Small intestine (tissue), 4 donors: ENCODE data around the gene CTAG1B. TPM values are rescaled to one million over a fixed set of nuclear protein-coding genes. Genes with fewer than 3 reads are reported as not detected.

Experiments
- polyA plus RNA-seq, 4 donors: library from polyadenylated mRNA; stranded (reverse) in 3 of 4; unstranded in 1 of 4; fragments of 200-250 nt in 3 of 4; fragments of 120-200 nt in 1 of 4; gene quantifications; one replicate each; pipeline versions ENCODE4 v1.2.1 to v1.2.3, GENCODE V29; 2013
- donor health status: healthy with polysubstance abuse.
- donor health status: Bipolar disorder and iron deficiency.
- donor health status: healthy.

CTAG1B gene
- polyA plus RNA-seq, 4 donors, result not detected

Other genes with a start within 250 kb of the CTAG1B start
- 100 to 1,000 TPM in 1 of 4 donors, 10 to 100 TPM in 3; 19.2 to 251 (median 73.8) TPM for gene FLNA, start 244.6 kb downstream of the CTAG1B start, polyA plus RNA-seq
- gene EMD, start 240.0 kb downstream of the CTAG1B start, polyA plus RNA-seq, result 10 to 100 TPM; 37.6 to 82.3 (median 55.6) TPM
- 1,000 to 10,000 TPM; 3,043 to 5,653 (median 5,166) TPM for gene RPL10, start 220.9 kb downstream of the CTAG1B start, polyA plus RNA-seq
- gene DNASE1L1, start 210.0 kb downstream of the CTAG1B start, polyA plus RNA-seq, result 10 to 100 TPM; 17.0 to 27.4 (median 21.7) TPM
- gene TAFAZZIN, start 207.7 kb downstream of the CTAG1B start, polyA plus RNA-seq, result 10 to 100 TPM; 31.8 to 78.3 (median 50.8) TPM
- gene ATP6AP1, start 190.6 kb downstream of the CTAG1B start, polyA plus RNA-seq, result 100 to 1,000 TPM in 1 of 4 donors, 10 to 100 TPM in 3; 34.0 to 157 (median 57.4) TPM
- 10 to 100 TPM; 59.2 to 76.5 (median 62.6) TPM for gene GDI1, start 182.1 kb downstream of the CTAG1B start, polyA plus RNA-seq
- 100 to 1,000 TPM in 2 of 4 donors, 10 to 100 TPM in 2; 64.5 to 181 (median 119) TPM for gene FAM50A, start 175.1 kb downstream of the CTAG1B start, polyA plus RNA-seq
- gene PLXNA3, start 161.0 kb downstream of the CTAG1B start, polyA plus RNA-seq, result 10 to 100 TPM in 2 of 4 donors, 1 to 10 TPM in 2; 3.2 to 30.1 (median 9.6) TPM
- gene LAGE3, start 140.0 kb downstream of the CTAG1B start, polyA plus RNA-seq, result 10 to 100 TPM in 3 of 4 donors, 1 to 10 TPM in 1; 8.1 to 26.6 (median 21.8) TPM
- gene UBL4A, start 132.7 kb downstream of the CTAG1B start, polyA plus RNA-seq, result 10 to 100 TPM; 23.8 to 32.3 (median 28.3) TPM
- 10 to 100 TPM; 11.6 to 22.2 (median 15.8) TPM for gene SLC10A3, start 128.7 kb downstream of the CTAG1B start, polyA plus RNA-seq
- gene FAM3A, start 103.0 kb downstream of the CTAG1B start, polyA plus RNA-seq, result 100 to 1,000 TPM in 2 of 4 donors, 10 to 100 TPM in 2; 45.6 to 123 (median 90.1) TPM
- 10 to 100 TPM; 10.5 to 23.4 (median 13.3) TPM for gene G6PD, start 72.4 kb downstream of the CTAG1B start, polyA plus RNA-seq
- 10 to 100 TPM; 17.7 to 34.9 (median 27.7) TPM for gene IKBKG, start 71.7 kb downstream of the CTAG1B start, polyA plus RNA-seq
- not detected for gene CTAG1A, start 34.1 kb downstream of the CTAG1B start, polyA plus RNA-seq
- 1 to 10 TPM in 1 of 4 donors, not detected in 3; 7.8 TPM for gene CTAG2, start 34.3 kb upstream of the CTAG1B start, polyA plus RNA-seq
- 1 to 10 TPM; 1.1 to 2.1 (median 1.3) TPM for gene GAB3, start 131.8 kb upstream of the CTAG1B start, polyA plus RNA-seq
- 10 to 100 TPM; 12.5 to 56.0 (median 32.5) TPM for gene DKC1, start 143.6 kb upstream of the CTAG1B start, polyA plus RNA-seq
- 100 to 1,000 TPM in 2 of 4 donors, 10 to 100 TPM in 2; 35.9 to 199 (median 87.7) TPM for gene MPP1, start 186.2 kb upstream of the CTAG1B start, polyA plus RNA-seq
- not detected for gene SMIM9, start 215.4 kb upstream of the CTAG1B start, polyA plus RNA-seq